ENCODE results near the gene TMEM184A.

TMEM184A gene

GRCh38 chr7:1555813-1556543 is at the start of gene TMEM184A:
TSS of gene TMEM184A (minus strand) at chr7:1556205. CDS start at chr7:1555484, 721 bp downstream.
- DNase-seq: peak; percentile 94

- no peak for DNase-seq
Observed at GRCh38 chr7:1604383-1604782, 48.4 kb upstream of the TMEM184A start.

- no peak for DNase-seq
Observed at GRCh38 chr7:1603346-1604225, 47.6 kb upstream of the TMEM184A start.

DNA sequence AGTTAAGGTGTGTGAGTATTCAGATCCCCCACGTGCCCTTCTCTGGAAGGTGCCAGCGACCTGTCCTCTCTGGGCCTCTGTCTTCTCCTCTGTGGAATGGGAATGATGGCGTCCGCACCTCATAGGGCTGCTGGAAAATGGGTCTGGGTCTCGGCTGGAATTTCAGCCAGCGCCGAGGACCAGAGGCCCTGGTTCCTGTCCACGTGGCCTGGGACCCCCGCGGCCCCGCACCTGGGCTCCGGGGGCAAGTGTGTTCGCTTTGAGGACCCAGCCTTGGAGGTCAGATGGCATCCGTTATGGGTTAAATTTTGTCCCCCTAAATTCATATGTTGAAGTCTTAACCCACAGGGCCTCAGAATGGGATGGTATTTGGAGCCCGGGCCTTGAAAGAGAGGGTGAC is 46.4 kb upstream of the TMEM184A start:
- DNase-seq: no peak

DNA sequence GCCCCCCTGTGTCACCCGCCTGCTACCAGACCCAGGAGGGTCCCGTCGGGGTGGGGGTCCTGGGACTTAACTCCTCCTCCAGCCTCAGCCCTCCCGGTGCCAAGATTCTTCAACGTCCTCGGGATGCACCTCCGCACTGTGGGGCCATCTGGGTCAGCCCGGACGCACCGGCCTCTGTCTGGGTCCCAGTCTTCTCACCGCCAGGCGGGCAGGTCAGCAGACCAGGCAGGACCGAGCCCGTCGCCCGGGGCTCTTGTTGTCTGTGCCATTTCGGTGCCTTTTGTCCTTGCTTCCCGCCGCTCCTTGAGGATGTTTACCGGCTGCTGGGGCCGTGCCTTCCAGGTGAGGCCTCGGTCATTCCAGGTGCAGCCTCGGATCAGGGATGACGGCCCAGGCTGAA is 46.0 kb upstream of the TMEM184A start:
- DNase-seq: no peak

DNA sequence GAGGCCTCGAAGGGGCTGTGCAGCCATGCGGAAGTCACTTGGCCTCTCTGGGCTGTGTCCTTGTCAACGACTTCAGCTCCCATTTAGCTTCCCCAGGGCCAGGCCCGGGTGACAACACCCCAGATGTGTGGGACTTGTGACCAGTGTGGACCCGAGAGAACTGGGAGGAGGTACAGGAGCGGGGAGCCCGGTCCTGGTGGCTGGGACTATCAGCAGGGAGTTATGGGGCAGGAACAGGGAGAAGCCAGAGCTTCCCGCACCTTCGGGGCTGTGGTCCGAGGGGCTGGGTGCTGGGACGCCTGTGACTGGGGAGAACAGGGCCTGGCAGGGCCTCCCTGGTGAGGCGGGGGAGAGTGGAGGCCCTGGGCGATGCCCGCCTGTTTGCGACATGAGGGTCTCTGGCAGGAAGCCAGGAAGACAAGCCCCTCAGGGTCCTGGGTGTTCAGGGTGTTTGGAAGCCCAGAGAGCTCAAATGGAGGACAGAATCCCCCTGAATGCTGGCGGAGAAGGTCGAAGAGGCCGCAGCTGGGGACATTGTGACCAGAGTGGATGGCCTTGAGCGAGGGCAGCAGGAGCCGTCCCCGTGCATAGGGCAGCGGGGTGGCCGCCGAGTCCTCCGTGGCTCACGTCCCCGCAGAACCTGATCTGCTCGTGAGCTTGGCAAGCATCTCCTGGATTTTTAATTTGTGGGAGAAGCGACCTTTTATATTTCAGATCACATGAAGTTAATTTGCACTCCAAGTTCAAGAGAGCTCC is 43.8 kb upstream of the TMEM184A start:
- DNase-seq: no peak

DNA sequence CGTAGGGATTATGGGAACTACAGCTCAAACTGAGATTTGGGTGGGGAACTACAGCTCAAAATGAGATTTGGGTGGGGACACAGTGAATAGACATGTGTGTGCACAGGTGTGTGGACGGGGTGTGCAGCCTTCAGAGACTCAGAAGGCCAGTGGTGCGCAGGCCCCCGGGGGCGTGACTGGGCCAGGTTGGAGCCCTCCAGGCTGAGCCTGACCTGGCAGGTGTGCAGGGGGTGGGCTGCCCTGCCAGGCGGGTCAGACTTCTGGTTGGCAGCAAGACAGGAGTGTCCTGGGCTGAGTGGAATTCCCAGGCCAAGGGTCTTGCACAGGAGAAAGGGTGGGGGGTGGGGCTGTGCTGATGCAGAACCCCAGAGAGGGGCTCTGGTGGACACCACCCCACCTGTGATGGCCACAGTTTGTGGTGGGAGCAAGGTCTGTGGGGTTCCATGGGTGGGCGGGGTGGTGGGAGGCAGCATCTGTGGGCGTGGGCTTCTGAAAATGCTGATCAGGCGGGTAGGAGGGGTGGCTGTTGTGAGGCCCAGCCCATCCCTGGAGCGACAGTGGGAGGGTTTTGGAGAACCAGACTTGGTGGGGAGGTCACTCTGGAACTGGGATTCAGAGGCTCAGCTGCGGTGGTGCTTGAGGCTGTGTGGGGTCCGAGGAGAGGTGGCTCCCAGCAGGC is 43.1 kb upstream of the TMEM184A start:
- no peak for DNase-seq

- no peak for DNase-seq
Observed at GRCh38 chr7:1598286-1598685, 42.3 kb upstream of the TMEM184A start.

- no peak for DNase-seq
Observed at GRCh38 chr7:1597791-1598190, 41.8 kb upstream of the TMEM184A start.

DNA sequence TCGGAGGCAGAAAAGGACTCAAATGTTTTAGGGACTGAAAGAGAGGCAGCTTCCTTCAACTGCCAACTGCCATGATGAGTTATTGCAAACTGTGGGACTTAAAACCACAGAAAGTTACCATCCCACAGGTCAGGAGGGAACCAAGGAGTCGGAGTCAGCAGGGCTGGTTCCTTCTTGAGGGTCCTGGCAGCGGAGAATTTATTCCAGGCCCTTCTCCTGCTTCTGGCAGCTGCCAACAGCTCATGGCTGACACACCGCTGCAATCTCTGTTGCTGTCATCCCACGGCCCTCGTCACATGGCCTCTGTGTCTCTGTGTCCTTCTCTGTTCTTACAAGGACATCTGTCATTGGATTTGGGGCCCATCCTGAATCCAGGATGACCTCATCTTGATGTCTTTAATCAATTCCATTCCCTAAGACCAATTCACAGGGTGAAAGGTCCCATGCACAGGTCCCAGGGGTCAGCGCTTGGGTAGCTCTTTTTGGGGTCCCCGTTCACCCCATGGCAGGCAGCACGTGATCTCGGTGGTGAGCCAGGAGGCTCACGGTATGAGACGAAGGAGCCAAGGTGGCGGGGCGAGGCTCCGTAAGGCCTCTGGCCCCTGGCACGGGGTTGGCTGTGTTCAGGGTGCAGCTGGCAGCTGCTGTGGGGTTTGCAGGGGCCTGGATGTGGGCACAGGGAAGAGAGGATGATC is 41.2 kb upstream of the TMEM184A start:
- DNase-seq: no peak

DNA sequence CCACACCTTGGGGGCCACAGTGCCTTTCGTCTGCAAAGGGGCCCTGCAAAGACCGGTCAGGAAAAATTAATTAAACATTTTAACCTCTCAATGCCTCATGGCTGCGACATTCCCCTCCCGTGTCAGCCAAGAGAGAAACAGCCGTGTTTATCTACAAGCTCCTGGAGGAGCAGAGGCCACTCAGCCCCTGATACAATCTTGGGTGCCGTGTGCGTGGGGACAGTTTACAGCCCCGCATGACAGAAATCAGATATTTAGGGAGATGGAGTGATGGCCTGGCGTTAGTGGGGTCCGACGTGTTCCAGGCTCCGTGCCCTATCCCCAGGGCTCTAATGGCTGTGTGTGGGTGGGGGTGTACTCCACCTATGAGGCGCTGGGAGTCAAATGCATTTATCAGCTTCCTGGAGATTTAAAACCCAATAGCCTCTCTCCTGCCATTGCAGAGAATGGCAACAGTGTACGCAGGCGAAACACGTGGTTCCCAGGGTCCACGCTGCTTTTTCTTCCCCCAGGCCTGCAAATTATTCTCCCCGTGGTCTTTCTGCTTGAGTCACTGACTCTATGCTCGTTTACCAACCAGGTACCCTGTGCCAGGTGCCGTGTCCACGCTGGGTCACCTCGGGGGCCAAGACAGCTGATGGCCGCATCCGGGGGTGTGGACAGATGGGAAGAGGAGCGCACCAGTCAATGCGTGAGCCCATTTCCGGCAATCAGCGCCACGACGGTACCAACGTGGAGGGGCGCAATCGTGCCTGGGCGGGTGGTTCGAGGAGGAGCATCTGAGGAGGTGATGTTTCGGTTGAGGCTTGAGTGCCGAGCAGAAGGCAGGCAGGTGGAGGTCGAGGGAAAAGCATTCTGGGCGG is 40.4 kb upstream of the TMEM184A start:
- DNase-seq: no peak

DNA sequence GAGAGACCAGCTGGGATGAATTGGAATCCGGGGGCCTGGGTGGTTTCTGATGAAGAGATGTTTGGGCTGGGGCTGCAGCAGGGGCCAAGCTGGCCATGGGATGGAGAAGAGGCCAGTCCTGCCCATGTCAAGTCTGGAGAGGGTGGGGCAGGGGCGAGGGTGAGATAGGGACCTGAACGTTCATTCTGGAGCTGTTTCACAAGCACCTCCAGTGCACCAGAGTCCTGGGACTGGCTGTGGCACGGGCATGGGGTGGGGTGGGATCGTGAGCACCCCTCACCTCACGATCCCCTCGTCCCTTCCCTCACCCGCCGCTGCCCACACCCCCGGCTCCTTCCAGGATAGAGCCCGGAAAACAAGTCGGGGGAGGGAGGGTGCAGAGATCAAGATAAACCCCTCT is 39.6 kb upstream of the TMEM184A start:
- no peak for DNase-seq

DNA sequence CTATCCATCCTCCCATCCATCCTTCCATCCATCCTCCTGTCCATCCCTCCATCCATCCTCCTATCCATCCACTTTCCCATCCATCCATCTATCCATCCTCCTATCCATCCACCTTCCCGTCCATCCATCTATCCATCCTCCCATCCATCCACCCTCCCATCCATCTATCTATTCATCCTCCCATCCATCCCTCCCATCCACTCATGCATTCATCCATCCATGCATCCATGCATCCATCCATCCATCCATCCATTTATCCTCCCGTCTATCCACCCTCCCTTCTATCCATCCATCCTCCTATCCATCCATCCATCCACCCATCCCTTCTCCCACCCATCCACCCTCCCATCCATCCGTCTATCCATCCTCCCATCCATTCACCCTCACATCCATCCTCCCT is 39.0 kb upstream of the TMEM184A start:
- DNase-seq: no peak

- no peak for DNase-seq
Observed at GRCh38 chr7:1593904-1594421, 38.0 kb upstream of the TMEM184A start.

GRCh38 chr7:1593091-1593866 is 37.3 kb upstream of the TMEM184A start:
- no peak for DNase-seq

- DNase-seq: peak; percentile 11
Observed at GRCh38 chr7:1592299-1592871, 36.4 kb upstream of the TMEM184A start.

DNA sequence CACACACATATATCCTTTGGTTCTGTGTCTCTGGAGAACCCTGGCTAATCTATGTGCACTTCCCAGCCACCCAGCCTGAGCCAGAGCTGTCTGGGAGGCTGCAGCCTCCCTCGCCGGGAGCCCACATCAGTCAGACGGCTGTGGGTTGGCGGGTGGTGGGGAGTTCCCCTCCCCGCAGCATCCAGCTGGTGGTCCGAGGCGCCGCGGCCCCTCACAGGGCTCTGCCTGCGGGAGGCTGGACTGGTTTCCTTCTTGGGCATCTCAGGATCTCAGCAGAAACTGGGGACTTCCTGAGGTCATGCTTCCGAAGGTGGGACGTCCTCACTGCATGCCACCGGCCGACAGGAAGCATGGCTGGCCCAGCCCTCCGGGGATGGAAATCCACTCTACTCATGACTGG is 35.9 kb upstream of the TMEM184A start:
- no peak for DNase-seq

DNA sequence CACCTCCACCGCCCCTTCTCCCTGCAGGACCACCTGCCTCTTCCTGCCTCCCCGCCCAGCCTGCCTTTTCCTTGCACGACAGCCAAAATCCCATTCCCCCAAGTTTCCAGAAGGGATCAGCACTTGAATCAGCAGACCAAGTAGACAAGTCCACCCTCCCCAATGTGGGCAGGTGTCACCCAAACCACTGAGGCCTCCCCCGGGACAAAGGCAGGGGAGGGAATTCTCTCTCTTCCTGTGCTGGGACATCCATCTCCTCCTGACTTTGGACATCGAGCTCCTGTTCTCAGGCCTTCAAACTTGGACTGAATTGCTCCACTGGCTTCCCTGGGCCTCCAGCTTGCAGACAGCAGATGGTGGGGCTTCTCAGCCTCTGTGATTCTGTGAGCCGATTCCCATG is 35.4 kb upstream of the TMEM184A start:
- DNase-seq: no peak

DNA sequence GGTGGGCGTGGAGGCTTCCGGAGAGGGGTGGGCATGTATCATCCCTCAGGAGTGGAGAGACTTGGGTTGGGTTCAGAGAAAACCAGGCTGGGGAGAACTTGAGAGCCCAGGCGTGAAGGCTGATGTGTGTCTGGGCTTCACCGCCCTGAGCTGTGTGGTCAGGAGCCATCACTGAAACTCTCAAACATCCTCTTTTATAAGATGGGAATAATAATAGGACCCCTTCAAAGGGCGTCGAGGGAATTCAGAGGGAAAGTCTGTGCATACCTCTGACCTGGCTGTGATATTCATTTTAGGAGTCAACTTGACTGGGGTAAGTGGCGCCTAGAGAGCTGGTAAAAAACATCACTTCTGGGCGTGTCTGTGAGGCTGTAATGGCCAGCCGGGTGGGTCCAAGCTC is 34.9 kb upstream of the TMEM184A start:
- no peak for DNase-seq

DNA sequence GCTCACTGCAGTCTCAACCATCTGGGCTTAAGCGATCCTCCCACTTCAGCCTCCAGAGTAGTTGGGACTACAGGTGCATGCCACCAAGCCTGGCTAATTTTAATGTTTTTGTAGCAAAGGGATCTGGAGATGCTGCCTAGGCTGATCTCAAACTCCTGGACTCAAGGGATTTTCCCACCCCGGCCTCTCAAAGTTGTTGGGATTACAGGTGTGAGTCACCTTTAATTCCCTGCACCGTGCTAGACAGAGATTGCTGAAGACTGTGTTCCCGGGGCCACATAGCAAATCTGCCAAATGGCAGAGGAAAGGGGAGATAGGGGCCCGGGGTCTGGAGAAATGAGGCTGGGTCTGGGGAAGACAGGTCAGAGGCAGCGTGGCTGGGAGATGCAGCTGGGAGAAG is 34.5 kb upstream of the TMEM184A start:
- no peak for DNase-seq

Data from NCI-H2171 (cell line).